Heart left ventricle (tissue), 13 donors: Measurements from ENCODE around the gene HHATL.

Experiments
- CTCF ChIP-seq, 12 donors: fragments of 200-600 bp; sonication (generic) in 4 of 12; IDR thresholded peaks; one replicate each; pipeline versions ENCODE4 v1.5.0 to v1.8.0; 2018 to 2022; ENCODE audit warnings: antibody characterized with exemption in 12 of 12, mild to moderate bottlenecking in 5 of 12
- POLR2A ChIP-seq, 2 donors: fragments of 450-650 bp; IDR thresholded peaks; one replicate each; pipeline ENCODE4 v1.6.1; 2017; ENCODE audit warnings: antibody characterized with exemption in 2 of 2, mild to moderate bottlenecking in 2 of 2, moderate library complexity in 2 of 2
- donor health status: ischemic (EF 13 %, LVEDD 7.1; RV severe dilation, severe dysfunction).
- donor health status: DM: no; HTN: yes; CAD: no.
- donor health status: DM: no; HTN: no; CAD: no.
- donor health status: ischemic (EF 25% LVEDD 6.9; RV normal size, moderate dysfunction).
- donor health status: ischemic (EF 25% LVEDD 5.7; RV mildly dilated, moderate dysfunction).
- donor health status: ischemic (EF 35%, LVEDD 5.7; RV mildly dilated, moderate dysfunction).
- donor health status: nonischemic (EF 11% LVEDD 7.7; RV severe dilation, severe dysfunction).
- donor health status: DM: yes; HTN: yes; CAD: no.
- donor health status: PGD.
- donor health status: ischemic (EF 29% LVEDD 5.4; RV normal size, mild dysfunction).
- donor health status: nonischemic (EF 23%, LVEDD 6.1; RV moderate dilation, normal function).

- TF ChIP-seq CTCF (IDR thresholded peaks at IDR 0.05) (no peak), POLR2A (IDR thresholded peaks at IDR 0.05) (no peak)
Measured at GRCh38 chr3:42708611-42709151, 6.1 kb upstream of the HHATL start.
